ENCODE results near the gene FOXP1.

FOXP1 gene

GRCh38 chr3:71469138-71469435 is 114.4 kb downstream of the FOXP1 start:
- DNase-seq, result no peak

DNA sequence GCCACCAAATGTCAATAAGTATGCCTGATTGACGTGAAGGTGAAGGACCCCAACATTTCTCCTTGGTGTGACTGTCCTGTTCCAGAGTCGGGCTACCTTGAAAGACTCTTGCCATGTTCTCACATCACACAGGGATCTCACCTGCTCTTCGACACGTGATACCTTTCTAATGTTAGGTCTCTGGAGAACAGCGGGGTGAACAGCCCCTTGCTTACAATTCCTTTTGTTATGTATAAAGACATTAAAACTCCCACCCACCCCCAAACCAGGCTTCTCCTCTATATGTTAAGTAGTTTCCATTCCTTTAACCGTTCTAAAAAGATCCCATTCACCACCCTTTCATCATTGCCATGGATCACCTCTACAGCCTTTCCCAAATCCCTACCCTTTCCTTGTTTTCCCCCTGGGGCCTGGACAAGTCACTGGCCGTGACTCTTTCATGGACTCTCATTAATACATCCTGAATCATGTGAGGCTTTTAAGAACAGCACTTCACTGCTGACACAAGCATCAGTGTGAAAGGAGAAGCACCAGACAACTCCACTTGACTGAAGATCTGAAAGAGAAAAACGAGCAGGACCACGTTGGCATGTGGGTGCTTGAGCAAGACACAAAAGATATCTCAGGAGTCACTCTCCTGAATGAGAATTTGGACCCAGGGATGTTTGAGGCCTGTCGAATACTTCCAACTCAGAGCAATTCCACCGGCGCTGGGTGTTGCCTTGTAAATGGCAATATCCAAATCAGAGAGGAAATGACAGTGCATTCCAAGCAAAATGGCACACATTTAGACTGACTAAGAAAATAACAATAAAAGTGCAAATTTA is 115.0 kb downstream of the FOXP1 start:
- no peak for DNase-seq

GRCh38 chr3:71466483-71466882 is 117.0 kb downstream of the FOXP1 start:
- no peak for DNase-seq

GRCh38 chr3:71465371-71466036 is 118.0 kb downstream of the FOXP1 start:
- no peak for DNase-seq

DNA sequence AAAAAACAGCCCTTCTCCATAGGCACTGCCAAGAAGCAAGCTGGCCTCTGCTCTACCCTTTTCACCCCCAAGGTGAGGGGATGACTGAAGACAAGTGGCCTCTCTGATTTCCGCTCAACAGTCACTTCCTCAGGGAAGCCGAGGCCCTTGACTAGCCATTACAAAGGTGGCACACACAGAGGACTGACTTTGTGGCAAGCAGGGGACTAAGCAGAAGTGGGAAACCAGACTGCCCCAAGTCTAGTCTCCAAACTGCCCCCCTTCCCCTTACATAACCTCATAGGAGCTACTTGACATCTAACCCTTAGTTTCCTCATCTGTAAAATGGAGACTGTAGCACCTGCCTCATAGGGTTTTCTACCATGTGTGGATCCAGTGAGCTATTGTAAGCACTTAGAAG is 118.9 kb downstream of the FOXP1 start:
- DNase-seq, result no peak

DNA sequence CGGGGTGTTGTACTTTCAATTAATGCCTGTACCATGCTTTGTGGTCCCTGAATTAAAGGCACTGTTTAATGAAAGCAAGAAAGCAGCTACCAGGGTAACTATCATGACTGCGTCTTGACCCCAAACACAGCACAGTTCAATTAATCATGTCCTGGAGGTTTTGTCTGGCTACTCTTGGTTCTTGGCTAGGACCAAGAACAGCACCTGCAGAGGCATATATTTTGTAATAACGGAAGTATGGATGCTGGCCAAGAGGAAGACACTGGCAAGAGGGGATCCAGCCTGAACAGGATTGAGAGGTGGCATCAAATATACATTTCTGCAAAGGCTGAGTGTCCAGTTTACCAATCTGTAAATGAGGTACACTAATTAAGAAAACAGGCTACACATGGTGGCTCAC is 119.9 kb downstream of the FOXP1 start:
- DNase-seq, result no peak

- no peak for DNase-seq
Measured at GRCh38 chr3:71462586-71462985, 120.9 kb downstream of the FOXP1 start.

- no peak for DNase-seq
Measured at GRCh38 chr3:71461749-71462483, 121.6 kb downstream of the FOXP1 start.

DNA sequence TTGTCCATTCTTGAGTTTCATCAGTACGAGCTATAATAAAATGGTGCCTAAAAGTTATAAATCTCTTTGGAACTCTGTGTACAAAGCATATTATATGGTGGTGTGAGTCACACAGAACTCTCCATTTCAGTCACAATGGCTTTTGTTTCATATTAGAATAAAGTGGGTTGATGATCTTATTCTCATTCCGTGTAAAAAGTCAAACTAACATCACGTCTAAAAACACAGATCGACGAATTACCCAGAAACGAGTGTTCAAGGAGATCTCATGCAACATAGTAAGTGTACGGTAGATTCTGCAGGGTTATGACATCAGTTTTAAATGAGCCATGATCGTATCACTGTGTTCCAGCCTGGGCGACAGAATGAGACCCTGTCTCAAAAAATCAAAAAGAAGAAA is 122.4 kb downstream of the FOXP1 start:
- no peak for DNase-seq

DNA sequence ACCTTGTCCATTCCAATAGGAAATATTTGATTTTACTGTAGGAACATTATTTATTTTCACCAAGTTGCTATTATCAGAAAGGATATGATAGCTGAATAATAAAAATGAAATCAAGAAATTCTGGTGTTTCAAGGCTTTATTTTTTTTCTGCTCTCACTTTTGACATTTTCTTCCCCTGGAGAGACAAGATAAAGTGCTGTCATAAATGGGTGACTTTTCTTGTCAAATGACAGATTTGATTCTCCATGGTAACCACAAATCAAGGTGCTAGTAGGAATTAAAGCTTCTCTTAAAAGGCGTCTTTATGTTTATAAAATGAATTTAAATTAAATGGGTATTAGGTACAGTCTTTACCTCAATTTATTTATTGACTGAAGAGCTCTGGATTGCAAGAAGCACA is 124.6 kb downstream of the FOXP1 start:
- no peak for DNase-seq

- DNase-seq, result no peak
Measured at GRCh38 chr3:71456826-71457225, 126.7 kb downstream of the FOXP1 start.

- no peak for DNase-seq
Measured at GRCh38 chr3:71456156-71456555, 127.4 kb downstream of the FOXP1 start.

GRCh38 chr3:71454512-71455403 is 128.8 kb downstream of the FOXP1 start:
- DNase-seq, result no peak

DNA sequence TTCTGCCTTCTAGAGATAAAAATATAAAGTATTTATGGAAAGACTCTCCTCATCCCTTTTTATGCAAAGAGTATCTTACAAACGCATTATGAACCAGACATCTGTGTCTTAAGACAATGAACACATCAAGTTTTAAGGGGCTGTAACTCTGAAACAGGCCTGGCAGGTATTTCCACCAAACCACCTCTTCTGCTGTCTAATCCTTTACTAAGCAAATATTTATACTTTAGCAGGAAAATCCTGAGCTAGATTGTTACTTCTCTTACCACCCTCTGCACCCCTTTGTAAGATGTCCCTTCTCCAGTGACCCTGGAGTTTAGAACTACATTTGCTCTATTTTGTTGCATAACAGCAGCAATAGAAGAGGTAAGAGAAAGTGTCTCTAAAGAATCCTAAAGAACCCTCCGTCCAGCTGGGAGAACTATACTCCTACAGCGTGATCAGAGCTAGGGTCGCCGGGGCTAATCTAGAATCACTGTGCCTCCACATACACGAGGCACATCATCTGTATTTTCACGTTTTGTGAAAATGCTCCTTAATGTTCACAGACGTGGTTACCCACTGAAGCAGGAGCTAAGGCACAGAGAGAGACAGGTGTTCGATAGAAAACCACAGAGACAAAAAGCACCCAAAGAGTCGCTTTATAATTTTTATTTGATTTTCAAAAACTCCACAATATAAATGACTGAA is 129.6 kb downstream of the FOXP1 start:
- DNase-seq, result no peak

- DNase-seq, result no peak
Measured at GRCh38 chr3:71453319-71453718, 130.2 kb downstream of the FOXP1 start.

GRCh38 chr3:71451812-71452211 is 131.7 kb downstream of the FOXP1 start:
- DNase-seq, result no peak

DNA sequence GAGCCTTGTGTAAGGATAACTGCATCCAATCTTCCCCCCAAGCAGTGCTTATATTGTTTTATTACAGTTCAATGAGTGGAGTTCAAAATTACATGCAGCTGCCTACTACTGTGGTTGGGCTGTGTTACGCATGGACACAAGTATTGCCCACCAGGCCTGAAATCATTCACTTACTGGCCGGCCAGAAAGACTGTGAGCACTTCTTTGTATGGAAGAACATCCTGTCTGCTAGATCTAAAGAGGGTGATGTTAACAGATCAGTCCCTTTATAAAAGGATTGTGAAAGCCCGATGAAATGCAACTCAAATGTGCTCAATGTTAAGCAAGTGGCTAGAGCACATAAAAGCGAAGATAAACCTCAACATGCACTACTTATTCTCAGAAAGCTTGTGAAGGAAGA is 132.5 kb downstream of the FOXP1 start:
- no peak for DNase-seq

- no peak for DNase-seq
Measured at GRCh38 chr3:71450162-71450561, 133.4 kb downstream of the FOXP1 start.

DNA sequence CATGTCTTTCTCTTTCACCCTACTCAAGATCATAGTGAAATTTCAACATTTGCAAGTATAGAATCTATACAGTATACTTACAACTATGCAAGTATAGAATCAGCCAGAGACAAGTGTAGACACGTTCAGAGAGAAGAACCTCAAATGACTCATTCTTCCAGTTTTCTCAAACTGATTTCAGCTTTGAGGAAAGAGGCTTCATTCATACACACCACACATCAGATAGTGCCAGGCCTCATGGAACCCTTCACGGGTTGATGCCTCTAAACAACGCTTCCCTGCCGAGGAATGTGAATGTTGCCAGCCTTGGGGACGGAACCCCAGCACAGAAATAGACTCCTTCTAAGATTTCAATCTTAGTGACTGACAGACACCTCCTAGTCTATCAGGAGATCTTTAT is 135.7 kb downstream of the FOXP1 start:
- DNase-seq, result no peak

GRCh38 chr3:71447197-71447596 is 136.3 kb downstream of the FOXP1 start:
- no peak for DNase-seq

GRCh38 chr3:71446734-71447133 is 136.8 kb downstream of the FOXP1 start:
- DNase-seq, result no peak

DNA sequence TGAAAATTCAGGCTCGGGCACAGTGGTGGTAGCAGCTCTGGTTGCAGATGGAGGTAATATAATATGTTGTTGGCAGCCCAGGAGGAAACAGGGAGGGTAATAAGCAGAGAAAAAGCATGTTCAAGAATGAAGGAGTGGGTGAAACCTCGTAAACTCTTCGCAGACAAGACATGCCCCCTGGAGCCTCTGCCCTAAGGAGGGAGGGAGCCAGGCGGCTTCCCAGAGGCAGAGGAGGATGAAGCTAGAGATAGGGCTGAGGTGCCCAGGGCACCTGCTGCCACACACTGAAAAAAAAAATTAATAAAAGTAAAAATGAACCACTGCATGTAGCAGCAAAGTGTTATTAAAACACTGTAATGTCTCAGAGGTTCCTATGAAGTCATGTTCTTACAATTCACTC is 137.3 kb downstream of the FOXP1 start:
- DNase-seq, result no peak
